GM12878 (cell line): ENCODE data around the gene ARHGEF26.

ENCODE experiments used
- CTCF ChIP-seq, 3 experiments: IDR thresholded peaks in 2 of 3; conservative IDR thresholded peaks in 1 of 3; 2 replicates each; pipeline ENCODE4 v1.5.1; 2011; ENCODE audit warnings: low read depth in 3 of 3, low read length in 3 of 3, mild to moderate bottlenecking in 3 of 3, control low read depth in 2 of 3, moderate library complexity in 2 of 3, inconsistent platforms in 1 of 3, mixed read lengths in 1 of 3; ENCODE audit not compliant: control insufficient read depth in 2 of 3, insufficient read depth in 1 of 3; ENCODE audit errors: extremely low read depth in 1 of 3
- MEF2A ChIP-seq: IDR thresholded peaks from 2 replicates; pipeline ENCODE4 v1.6.1; 2011; ENCODE audit warnings: low read depth, mild to moderate bottlenecking, low read length, moderate library complexity; ENCODE audit not compliant: insufficient read depth
- SRF ChIP-seq, 2 experiments: IDR thresholded peaks; 2 replicates each; pipeline ENCODE4 v1.6.1; 2011; ENCODE audit warnings: low read depth in 2 of 2, low read length in 2 of 2, mild to moderate bottlenecking in 1 of 2, moderate library complexity in 1 of 2

GRCh38 chr3:154119951-154120350 is 1.2 kb upstream of the ARHGEF26 start:
- TF ChIP-seq MEF2A (no peak), CTCF (IDR thresholded peaks at IDR 0.05 in 2 of 3, conservative IDR thresholded peaks at IDR 0.05 in 1 of 3; ENCODE audit: control insufficient read depth in 2 of 3, extremely low read depth in 1 of 3, insufficient read depth in 1 of 3, low read depth in 3 of 3, low read length in 3 of 3) (no peak), SRF (IDR thresholded peaks at IDR 0.05; ENCODE audit: low read depth in 2 of 2, low read length in 2 of 2) (no peak)
